Prostate gland (tissue), 2 donors: Measurements from ENCODE around the gene HDAC2.

Experiments
- CTCF ChIP-seq, 4 experiments: fragments of 200-600 bp in 2 of 4; fragments of 450-650 bp in 2 of 4; sonication (generic) in 2 of 4; IDR thresholded peaks; 1 replicate in 3 of 4; 2 replicates in 1 of 4; pipeline ENCODE4 v1.5.1; 2016 to 2019; ENCODE audit warnings: antibody characterized with exemption in 4 of 4, mild to moderate bottlenecking in 2 of 4, moderate library complexity in 2 of 4
- POLR2A ChIP-seq: fragments of 450-650 bp; IDR thresholded peaks from one replicate; pipeline ENCODE4 v1.6.1; 2016; ENCODE audit warnings: antibody characterized with exemption, mild to moderate bottlenecking
- POLR2AphosphoS5 ChIP-seq: sonication (generic); formaldehyde crosslinking; IDR thresholded peaks from one replicate; pipeline ENCODE4 v1.6.1; 2017; ENCODE audit warnings: antibody characterized with exemption

- TF ChIP-seq CTCF (IDR thresholded peaks at IDR 0.05) = no peak
- no peak for TF ChIP-seq POLR2AphosphoS5
- no peak for TF ChIP-seq POLR2A
These were observed 11.2 kb upstream of the HDAC2 start for GRCh38 chr6:113982055-113982550.
